Mesothelial cell of epicardium (in vitro differentiated cells): ENCODE results near the gene SNRNP48. TPM values are rescaled to one million over a fixed set of nuclear protein-coding genes. Genes with fewer than 3 reads are reported as not detected.

Experiments used
- DNase-seq, 2 experiments: peaks; one replicate each; pipeline ENCODE4 v3.0.0; 2021; ENCODE audit warnings: low spot score in 2 of 2; ENCODE audit not compliant: unreplicated experiment in 2 of 2
- H3K27ac Mint-ChIP-seq: 2 replicates; pipeline ENCODE4 v1.8.0; 2021; ENCODE audit warnings: mixed read lengths
- H3K27me3 Mint-ChIP-seq: 2 replicates; pipeline ENCODE4 v1.8.0; 2021; ENCODE audit warnings: low read depth, mixed read lengths
- H3K36me3 Mint-ChIP-seq: 2 replicates; pipeline ENCODE4 v1.8.0; 2021; ENCODE audit warnings: mixed read lengths
- H3K4me1 Mint-ChIP-seq: 2 replicates; pipeline ENCODE4 v1.8.0; 2021; ENCODE audit warnings: mixed read lengths
- H3K4me3 Mint-ChIP-seq: 2 replicates; pipeline ENCODE4 v1.8.0; 2021; ENCODE audit warnings: mild to moderate bottlenecking, moderate library complexity, mixed read lengths
- H3K9me3 Mint-ChIP-seq: 2 replicates; pipeline ENCODE4 v1.8.0; 2021; ENCODE audit warnings: mixed read lengths
- total RNA-seq: library from RNA; stranded (reverse); gene quantifications from 3 replicates; pipeline ENCODE4 v1.2.1, GENCODE V29; 2021
- TF ChIP-seq, protein P1 (sequence below): fragments of 200-600 bp; sonication (generic); IDR thresholded peaks from one replicate; pipeline ENCODE4 v1.5.0; 2021; ENCODE audit warnings: antibody characterized with exemption; ENCODE audit not compliant: unreplicated experiment

The SNRNP48 gene
- total RNA-seq, 1 donor from 2014 or later = 14.2 TPM

- TF ChIP-seq, protein P1, sequence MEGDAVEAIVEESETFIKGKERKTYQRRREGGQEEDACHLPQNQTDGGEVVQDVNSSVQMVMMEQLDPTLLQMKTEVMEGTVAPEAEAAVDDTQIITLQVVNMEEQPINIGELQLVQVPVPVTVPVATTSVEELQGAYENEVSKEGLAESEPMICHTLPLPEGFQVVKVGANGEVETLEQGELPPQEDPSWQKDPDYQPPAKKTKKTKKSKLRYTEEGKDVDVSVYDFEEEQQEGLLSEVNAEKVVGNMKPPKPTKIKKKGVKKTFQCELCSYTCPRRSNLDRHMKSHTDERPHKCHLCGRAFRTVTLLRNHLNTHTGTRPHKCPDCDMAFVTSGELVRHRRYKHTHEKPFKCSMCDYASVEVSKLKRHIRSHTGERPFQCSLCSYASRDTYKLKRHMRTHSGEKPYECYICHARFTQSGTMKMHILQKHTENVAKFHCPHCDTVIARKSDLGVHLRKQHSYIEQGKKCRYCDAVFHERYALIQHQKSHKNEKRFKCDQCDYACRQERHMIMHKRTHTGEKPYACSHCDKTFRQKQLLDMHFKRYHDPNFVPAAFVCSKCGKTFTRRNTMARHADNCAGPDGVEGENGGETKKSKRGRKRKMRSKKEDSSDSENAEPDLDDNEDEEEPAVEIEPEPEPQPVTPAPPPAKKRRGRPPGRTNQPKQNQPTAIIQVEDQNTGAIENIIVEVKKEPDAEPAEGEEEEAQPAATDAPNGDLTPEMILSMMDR = no peak
- Mint-ChIP-seq H3K36me3 (peaks cover 16% of the 10 kb centered on the region), H3K27me3 (no peaks in the 10 kb centered on the region), H3K4me1 (peaks cover 25% of the 10 kb centered on the region), H3K4me3 (no peak overlapping the region), H3K9me3 (no peaks in the 10 kb centered on the region), H3K27ac (no peak overlapping the region)
- no peak for DNase-seq
Measured at GRCh38 chr6:7594579-7595125, 4.7 kb downstream of the SNRNP48 start.

DNA sequence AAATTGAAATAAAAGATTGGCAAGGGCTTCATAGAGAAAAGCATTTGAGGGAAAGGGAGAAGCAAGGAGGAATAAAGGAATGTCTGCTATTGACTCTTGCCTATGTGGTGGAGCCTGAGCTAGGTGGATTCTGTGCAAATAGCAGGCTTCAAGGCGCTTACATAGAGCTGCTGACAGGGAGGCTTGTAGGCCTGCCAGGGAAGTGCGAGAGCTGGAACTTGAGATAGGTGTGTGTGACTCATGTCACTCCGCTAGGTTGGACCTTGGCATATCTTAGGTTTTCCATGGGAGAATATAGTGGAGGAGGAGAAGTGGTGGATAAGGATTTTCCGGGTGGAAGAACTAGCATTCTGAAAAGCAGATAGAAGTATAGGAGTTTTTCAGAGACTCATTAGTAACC lies 14.0 kb downstream of the SNRNP48 start:
- no peak overlapping the region for H3K27ac Mint-ChIP-seq
- H3K9me3 Mint-ChIP-seq = no peaks in the 10 kb centered on the region
- TF ChIP-seq, protein P1 = no peak
- no peak for DNase-seq
- no peaks in the 10 kb centered on the region for H3K4me1 Mint-ChIP-seq
- no peak overlapping the region for H3K4me3 Mint-ChIP-seq
- H3K27me3 Mint-ChIP-seq = no peaks in the 10 kb centered on the region
- H3K36me3 Mint-ChIP-seq = peaks cover 37% of the 10 kb centered on the region

- Mint-ChIP-seq H3K4me1 (no peaks in the 10 kb centered on the region), H3K36me3 (peaks cover 35% of the 10 kb centered on the region), H3K9me3 (no peaks in the 10 kb centered on the region), H3K27me3 (no peaks in the 10 kb centered on the region), H3K27ac (no peak overlapping the region), H3K4me3 (no peak overlapping the region)
- no peak for DNase-seq
- TF ChIP-seq, protein P1 = no peak
Measured at GRCh38 chr6:7604506-7604905, 14.5 kb downstream of the SNRNP48 start.

GRCh38 chr6:7615611-7616383 lies 25.8 kb downstream of the SNRNP48 start:
- Mint-ChIP-seq H3K4me1 (peaks cover 12% of the 10 kb centered on the region), H3K27me3 (peaks cover 10% of the 10 kb centered on the region), H3K27ac (no peak overlapping the region), H3K9me3 (no peaks in the 10 kb centered on the region), H3K36me3 (no peaks in the 10 kb centered on the region), H3K4me3 (no peak overlapping the region)
- TF ChIP-seq, protein P1 = peak; percentile 68
- no peak for DNase-seq

DNA sequence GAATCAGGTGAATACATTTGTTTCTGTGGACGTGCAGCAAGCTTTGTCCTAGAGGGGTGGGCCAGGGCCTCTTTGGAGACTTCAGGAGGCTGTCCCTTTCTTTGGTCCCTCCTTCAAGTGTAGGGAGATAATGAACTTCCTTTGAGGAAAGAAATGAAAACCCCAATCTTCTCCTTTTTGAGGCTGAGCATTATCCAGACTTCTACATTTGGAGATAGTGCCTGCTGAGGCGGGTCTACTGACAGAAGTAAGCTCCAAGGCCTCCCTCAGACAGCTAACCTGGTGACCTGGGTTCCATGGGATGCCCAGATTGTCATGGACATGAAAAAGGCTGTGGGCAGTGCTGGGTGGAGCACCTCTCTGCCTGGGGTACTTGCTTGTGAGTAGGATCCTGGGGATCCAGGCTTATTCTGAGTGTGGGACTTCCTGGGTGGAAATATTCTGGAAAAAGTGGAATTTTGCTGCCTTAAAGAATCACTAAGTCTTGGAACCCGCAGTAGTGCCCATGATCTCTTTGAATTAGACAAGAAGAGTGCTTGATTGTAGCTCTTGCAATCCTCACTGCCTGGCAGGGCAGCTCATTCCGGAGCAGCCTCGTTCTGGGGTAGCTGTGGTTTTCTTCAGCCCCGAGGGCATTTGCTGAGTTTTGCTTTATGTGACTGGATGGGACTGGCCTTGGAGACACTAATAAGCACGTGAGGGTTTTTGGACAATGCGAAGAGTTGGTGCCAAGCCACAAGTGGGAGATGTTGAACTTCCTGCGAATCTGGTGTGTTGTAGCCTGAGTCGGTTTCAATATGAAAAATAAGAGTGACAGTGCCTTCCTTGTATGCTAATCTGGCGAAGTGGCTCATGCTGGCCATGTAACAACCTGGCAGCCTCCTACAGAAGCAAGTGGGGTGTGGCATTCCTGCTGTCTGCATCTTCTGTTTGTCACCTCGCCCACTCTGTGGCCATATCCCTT lies 28.1 kb downstream of the SNRNP48 start:
- H3K4me3 Mint-ChIP-seq = no peak overlapping the region
- no peak overlapping the region for H3K27ac Mint-ChIP-seq
- no peaks in the 10 kb centered on the region for H3K9me3 Mint-ChIP-seq
- no peak for DNase-seq
- peaks cover 12% of the 10 kb centered on the region for H3K4me1 Mint-ChIP-seq
- no peaks in the 10 kb centered on the region for H3K36me3 Mint-ChIP-seq
- TF ChIP-seq, protein P1 = no peak
- peaks cover 10% of the 10 kb centered on the region for H3K27me3 Mint-ChIP-seq
